ENCODE results near the gene PCSK4.

PCSK4 gene

GRCh38 chr19:1435378-1435989 lies 54.7 kb downstream of the PCSK4 start:
- DNase-seq: no peak

- DNase-seq: no peak
Observed at GRCh38 chr19:1434577-1435060, 55.5 kb downstream of the PCSK4 start.

GRCh38 chr19:1434040-1434366 lies 56.1 kb downstream of the PCSK4 start:
- no peak for DNase-seq

GRCh38 chr19:1433119-1434039 lies 56.8 kb downstream of the PCSK4 start:
- DNase-seq: no peak

- no peak for DNase-seq
Observed at GRCh38 chr19:1432507-1432887, 57.7 kb downstream of the PCSK4 start.

GRCh38 chr19:1431759-1432506 lies 58.2 kb downstream of the PCSK4 start:
- no peak for DNase-seq
